Osteocyte (in vitro differentiated cells): Measurements from ENCODE around the gene SLC35A4. TPM values are rescaled to one million over a fixed set of nuclear protein-coding genes. Genes with fewer than 3 reads are reported as not detected.
A peak's percentile ranks its signal among the peaks of the same experiment; 100 is the strongest.

Experiments
- DNase-seq: peaks from one replicate; pipeline ENCODE4 v3.0.0; 2021; ENCODE audit warnings: mixed read lengths; ENCODE audit not compliant: unreplicated experiment; ENCODE audit errors: extremely low spot score
- H3K27ac Mint-ChIP-seq: one replicate; pipeline ENCODE4 v1.8.0; 2021; ENCODE audit warnings: mild to moderate bottlenecking, mixed read lengths; ENCODE audit not compliant: unreplicated experiment
- H3K27me3 Mint-ChIP-seq: one replicate; pipeline ENCODE4 v1.8.0; 2021; ENCODE audit warnings: mixed read lengths; ENCODE audit not compliant: unreplicated experiment
- H3K36me3 Mint-ChIP-seq: one replicate; pipeline ENCODE4 v1.8.0; 2021; ENCODE audit warnings: mixed read lengths; ENCODE audit not compliant: unreplicated experiment
- H3K4me1 Mint-ChIP-seq: one replicate; pipeline ENCODE4 v1.8.0; 2021; ENCODE audit warnings: mixed read lengths; ENCODE audit not compliant: unreplicated experiment
- H3K4me3 Mint-ChIP-seq: one replicate; pipeline ENCODE4 v1.8.0; 2021; ENCODE audit warnings: mild to moderate bottlenecking, moderate library complexity, mixed read lengths; ENCODE audit not compliant: unreplicated experiment
- H3K9me3 Mint-ChIP-seq: one replicate; pipeline ENCODE4 v1.8.0; 2021; ENCODE audit warnings: mixed read lengths; ENCODE audit not compliant: unreplicated experiment
- CTCF ChIP-seq: fragments of 200-600 bp; sonication (generic); IDR thresholded peaks from 2 replicates; pipeline ENCODE4 v1.5.0; 2021; ENCODE audit warnings: antibody characterized with exemption, mild to moderate bottlenecking, moderate library complexity
- total RNA-seq: library from RNA; stranded (reverse); gene quantifications from 2 replicates; pipeline ENCODE4 v1.2.1, GENCODE V29; 2021

The SLC35A4 gene
- total RNA-seq, 1 donor from 2014 or later: 79.6 TPM

DNA sequence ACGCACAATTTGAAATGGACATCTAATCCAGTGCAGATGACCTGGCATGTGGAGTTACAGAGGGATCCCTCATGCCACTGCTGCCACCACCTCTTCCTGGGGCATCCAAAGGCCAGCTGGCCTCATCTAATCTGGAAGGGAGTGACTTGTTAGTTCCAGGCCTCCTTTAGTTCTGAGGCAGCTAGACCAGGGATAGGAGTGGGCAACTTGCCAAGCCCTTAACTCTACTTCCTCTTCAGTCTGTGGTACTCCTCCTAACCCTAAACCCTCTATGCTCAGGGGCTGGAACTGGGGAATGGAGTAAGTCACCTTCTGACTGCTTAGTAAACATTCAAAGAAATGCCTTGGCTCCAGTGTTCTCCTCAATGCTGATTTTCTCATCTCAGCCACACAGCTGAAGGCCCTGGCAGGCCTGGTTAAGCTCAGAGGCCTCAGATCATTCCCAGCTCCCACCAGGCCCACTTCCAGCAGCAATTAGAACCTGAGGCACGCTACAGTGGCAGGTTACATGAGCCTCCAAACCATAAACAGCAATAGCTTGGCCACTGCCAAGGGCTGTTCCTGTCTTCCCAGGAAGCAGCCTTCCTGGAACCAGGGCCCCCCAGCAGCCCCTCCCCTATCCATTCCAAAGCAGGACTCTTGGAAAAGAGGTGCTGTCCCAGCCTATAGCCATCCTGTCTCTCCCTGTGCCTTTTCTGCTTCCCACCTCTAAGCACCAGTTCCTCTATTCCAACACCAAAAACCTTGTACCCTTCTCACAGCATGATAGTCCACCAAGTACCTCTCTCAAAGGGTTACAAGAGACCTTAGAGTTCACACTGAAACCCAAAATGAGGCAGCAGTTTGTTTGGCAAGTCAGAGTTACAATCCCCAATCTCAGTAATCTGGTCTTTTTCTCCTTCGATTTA lies 15.1 kb upstream of the SLC35A4 start:
- peak; percentile 64 for DNase-seq
- Mint-ChIP-seq H3K9me3 (no peaks in the 10 kb centered on the region), H3K4me3 (peak overlapping the region; percentile 22), H3K36me3 (peaks cover 33% of the 10 kb centered on the region), H3K27ac (peak overlapping the region; percentile 93), H3K27me3 (no peaks in the 10 kb centered on the region), H3K4me1 (peaks cover 43% of the 10 kb centered on the region)
- no peak for TF ChIP-seq CTCF

DNA sequence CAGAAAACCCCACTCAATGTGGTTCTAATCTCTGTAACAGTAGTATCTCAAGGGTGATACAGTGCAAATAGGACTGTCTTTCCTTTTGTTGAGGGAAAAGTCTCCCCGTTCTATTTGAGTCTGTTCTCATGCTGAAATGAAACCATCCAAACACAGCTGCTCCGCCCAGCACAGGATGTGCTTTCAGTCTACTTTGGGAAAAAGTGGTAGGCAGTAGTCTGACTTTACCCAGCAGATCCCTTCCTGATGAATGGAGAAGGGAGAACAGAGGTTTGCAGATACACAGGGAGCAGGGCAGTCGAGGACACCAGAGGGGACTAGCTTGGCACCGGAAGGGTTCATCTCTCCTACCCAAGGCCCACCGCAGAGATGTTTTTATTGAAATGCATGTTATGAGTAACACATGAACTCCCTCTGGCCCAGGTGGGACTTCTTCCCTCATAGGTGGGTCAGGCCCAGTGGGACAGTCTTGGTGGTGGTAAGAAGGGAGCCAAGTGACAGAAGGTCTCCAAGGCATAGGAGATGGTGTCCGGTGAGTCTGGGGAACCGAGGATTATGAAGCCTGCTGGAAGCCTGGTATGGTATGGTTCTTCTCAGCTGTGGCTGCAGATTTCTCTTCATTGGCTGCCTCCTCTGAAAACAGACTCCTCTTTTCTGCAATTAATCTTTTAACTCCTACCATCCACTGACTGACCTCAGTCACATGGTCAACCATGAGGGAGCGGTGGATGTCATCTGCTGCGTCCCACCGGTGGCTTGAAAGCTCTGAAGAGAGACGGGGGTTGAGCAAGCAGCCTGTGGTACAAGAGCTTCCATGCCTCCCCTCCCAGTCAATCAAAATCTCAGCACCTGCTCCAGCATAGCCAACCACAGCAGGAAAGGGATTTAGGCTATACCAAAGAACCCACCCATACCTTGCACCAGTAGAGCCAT lies 14.2 kb upstream of the SLC35A4 start:
- DNase-seq: peak; percentile 66
- TF ChIP-seq CTCF: no peak
- Mint-ChIP-seq H3K36me3 (peaks cover 29% of the 10 kb centered on the region), H3K4me1 (peaks cover 48% of the 10 kb centered on the region), H3K9me3 (no peaks in the 10 kb centered on the region), H3K4me3 (no peak overlapping the region), H3K27ac (peak overlapping the region; percentile 93), H3K27me3 (no peaks in the 10 kb centered on the region)

GRCh38 chr5:140551872-140552271 lies 12.8 kb upstream of the SLC35A4 start:
- Mint-ChIP-seq H3K27me3 (no peaks in the 10 kb centered on the region), H3K9me3 (no peaks in the 10 kb centered on the region), H3K27ac (no peak overlapping the region), H3K4me3 (no peak overlapping the region), H3K4me1 (peaks cover 53% of the 10 kb centered on the region), H3K36me3 (peaks cover 29% of the 10 kb centered on the region)
- no peak for TF ChIP-seq CTCF
- DNase-seq: no peak

DNA sequence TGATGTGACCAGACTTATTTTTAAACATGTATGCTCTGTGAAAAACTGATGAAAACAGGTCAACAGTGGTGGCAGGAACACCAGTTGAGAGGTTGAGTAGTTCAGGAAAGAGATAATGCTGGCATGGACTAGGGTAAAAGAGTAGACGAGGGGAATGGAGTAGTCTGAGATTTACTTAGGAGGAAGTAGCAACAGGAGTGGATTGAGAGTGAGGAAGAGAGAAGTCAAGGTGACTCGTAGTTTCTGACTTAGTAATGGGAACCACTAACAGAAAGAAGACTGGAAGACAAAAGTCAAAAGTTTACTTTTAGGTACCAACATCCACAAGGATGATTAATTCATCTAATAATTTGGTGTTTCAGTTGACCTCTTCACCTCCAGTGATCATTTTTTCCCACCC lies 11.0 kb upstream of the SLC35A4 start:
- H3K4me3 Mint-ChIP-seq: no peak overlapping the region
- TF ChIP-seq CTCF: no peak
- no peaks in the 10 kb centered on the region for H3K9me3 Mint-ChIP-seq
- H3K27ac Mint-ChIP-seq: peak overlapping the region; percentile 45
- H3K36me3 Mint-ChIP-seq: peaks cover 29% of the 10 kb centered on the region
- no peaks in the 10 kb centered on the region for H3K27me3 Mint-ChIP-seq
- peaks cover 46% of the 10 kb centered on the region for H3K4me1 Mint-ChIP-seq
- no peak for DNase-seq

DNA sequence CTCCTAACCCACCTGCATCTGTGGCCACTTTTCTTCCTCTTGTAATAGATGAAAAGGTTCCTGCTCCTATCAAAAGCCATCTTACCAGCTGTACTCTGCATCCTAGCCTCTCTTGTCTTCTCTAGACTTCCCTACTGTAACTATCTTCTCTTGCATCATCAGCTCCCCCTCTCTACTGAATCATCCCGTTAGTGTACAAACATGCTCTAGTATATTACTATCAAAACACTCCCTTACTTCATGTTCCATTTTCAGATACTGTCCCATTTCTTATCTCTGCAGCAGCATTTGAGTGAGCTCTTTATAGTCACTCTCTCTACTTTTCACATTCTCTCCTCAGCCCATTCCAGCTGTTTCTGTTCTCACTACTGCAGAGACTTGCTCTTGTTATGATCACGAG lies 10.2 kb upstream of the SLC35A4 start:
- no peak for DNase-seq
- TF ChIP-seq CTCF: no peak
- Mint-ChIP-seq H3K27me3 (no peaks in the 10 kb centered on the region), H3K36me3 (peaks cover 26% of the 10 kb centered on the region), H3K4me1 (peaks cover 38% of the 10 kb centered on the region), H3K4me3 (no peak overlapping the region), H3K27ac (peak overlapping the region; percentile 36), H3K9me3 (no peaks in the 10 kb centered on the region)
